ENCODE results near the gene PLXNA2.

Gene PLXNA2

DNA sequence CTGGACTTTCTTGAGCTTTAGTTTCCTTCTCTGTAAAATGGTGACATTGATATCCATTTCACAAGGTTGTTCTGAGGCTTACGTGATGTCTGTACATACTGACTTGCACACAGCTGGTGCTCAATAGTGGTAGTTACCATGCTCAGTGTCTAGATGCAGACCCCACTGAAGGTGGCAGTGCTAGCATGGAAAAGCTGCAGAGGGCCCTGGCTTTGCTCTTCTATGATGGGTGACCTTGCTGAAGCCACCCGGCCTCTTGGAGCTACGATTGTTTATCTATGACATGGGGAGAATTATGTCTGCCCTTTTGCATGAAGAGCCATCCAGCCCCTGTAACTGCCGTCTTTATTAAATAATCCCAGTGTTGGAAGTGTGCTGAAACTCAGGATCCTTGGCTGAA is 131.8 kb downstream of the PLXNA2 start:
- H3K4me3 ChIP-seq (ENCODE audit: low read depth, low read length) = no peak overlapping the region
- TF ChIP-seq, protein P1, sequence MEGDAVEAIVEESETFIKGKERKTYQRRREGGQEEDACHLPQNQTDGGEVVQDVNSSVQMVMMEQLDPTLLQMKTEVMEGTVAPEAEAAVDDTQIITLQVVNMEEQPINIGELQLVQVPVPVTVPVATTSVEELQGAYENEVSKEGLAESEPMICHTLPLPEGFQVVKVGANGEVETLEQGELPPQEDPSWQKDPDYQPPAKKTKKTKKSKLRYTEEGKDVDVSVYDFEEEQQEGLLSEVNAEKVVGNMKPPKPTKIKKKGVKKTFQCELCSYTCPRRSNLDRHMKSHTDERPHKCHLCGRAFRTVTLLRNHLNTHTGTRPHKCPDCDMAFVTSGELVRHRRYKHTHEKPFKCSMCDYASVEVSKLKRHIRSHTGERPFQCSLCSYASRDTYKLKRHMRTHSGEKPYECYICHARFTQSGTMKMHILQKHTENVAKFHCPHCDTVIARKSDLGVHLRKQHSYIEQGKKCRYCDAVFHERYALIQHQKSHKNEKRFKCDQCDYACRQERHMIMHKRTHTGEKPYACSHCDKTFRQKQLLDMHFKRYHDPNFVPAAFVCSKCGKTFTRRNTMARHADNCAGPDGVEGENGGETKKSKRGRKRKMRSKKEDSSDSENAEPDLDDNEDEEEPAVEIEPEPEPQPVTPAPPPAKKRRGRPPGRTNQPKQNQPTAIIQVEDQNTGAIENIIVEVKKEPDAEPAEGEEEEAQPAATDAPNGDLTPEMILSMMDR (IDR thresholded peaks at IDR 0.05; ENCODE audit: low read depth, low read length) = no peak

DNA sequence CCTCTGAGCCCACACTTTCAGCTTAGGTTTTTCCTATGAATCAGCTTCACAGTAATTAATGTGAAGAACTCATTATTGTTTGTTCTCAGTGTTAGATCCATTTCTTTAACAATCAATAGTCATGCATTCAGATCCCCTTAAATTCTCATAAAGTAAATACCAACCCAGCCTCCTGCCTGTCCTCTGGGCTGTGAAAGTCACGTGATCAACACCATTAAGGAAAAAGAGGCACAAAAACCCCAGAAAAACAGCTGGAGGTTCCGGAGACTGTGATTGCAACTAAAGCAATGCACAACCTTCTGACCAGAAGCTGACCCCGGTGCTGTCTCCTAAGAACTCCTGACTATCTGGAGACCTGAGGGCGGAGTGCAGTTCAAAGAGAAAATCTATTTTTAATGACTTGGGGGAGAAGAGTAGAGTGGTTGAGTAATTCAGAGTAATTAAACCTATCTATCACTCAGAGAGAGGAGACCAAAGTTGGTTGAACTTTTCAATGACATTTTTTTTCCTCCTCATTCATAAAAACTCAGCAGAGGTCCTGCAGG is 132.5 kb downstream of the PLXNA2 start:
- TF ChIP-seq, protein P1 (IDR thresholded peaks at IDR 0.05; ENCODE audit: low read depth, low read length) = no peak
- no peak overlapping the region for H3K4me3 ChIP-seq (ENCODE audit: low read depth, low read length)

DNA sequence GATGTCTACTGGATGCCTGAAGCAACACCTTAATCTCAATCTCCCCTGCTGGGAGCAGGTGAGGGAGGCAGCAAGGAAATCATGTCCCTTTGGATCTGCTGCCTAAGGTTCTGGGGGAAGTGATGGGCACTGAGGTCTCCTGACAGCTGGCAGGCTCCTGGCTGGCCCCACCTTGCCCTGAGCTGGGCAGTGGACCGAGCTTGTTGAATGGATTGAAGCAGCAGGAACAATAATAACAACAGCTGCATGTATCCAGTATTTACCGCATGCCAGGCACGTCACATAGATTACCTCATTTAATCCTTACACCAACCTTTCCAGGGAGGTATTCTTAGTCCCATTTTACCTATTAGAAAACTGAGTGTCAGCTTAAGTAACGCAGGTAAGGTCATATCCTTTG is 133.9 kb downstream of the PLXNA2 start:
- TF ChIP-seq, protein P1 (IDR thresholded peaks at IDR 0.05; ENCODE audit: low read depth, low read length) = no peak
- H3K4me3 ChIP-seq (ENCODE audit: low read depth, low read length) = no peak overlapping the region

GRCh38 chr1:208108646-208109330 is 135.4 kb downstream of the PLXNA2 start:
- TF ChIP-seq, protein P1 (IDR thresholded peaks at IDR 0.05; ENCODE audit: low read depth, low read length) = no peak
- H3K4me3 ChIP-seq (ENCODE audit: low read depth, low read length) = no peak overlapping the region

- TF ChIP-seq, protein P1 (IDR thresholded peaks at IDR 0.05; ENCODE audit: low read depth, low read length) = no peak
- no peak overlapping the region for H3K4me3 ChIP-seq (ENCODE audit: low read depth, low read length)
Measured at GRCh38 chr1:208108213-208108608, 136.0 kb downstream of the PLXNA2 start.

DNA sequence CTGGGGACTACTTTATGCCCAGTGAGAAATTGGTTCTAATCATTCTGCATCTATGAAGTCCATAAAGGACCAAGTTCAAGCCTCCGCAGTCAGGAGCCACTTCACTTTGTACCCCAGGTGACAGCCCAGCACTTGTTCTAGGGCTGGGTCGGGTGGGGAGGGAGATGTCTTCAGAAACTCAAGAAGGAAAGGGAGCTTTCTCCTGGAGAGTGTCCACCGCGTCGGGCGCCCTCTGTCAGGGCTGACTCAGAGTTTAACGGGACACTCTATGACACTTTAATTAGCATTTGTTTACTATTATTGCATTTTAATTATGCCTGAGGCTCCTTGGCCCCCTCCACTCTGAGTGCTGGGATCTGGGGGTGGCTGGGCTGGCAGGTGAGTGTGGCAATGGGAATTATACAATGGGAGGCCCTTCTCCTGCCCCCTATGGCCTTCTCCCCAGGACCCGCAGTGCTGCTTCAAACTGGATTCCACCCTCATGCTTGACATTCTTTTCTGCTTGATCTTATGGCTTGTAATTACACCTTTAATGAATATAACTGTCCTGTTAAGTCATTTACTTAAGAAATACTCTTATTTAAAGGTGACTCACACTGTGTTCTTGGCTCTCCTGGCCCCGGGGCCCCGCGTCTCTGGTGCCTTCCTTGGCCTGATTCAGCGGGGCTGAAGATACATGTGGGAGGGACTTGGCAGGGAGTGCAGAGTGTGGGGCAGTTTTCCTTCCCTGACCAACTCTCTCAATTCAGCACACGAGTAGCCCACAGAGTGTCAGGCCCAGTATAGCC is 136.6 kb downstream of the PLXNA2 start:
- TF ChIP-seq, protein P1 (IDR thresholded peaks at IDR 0.05; ENCODE audit: low read depth, low read length) = no peak
- H3K4me3 ChIP-seq (ENCODE audit: low read depth, low read length) = no peak overlapping the region

- no peak overlapping the region for H3K4me3 ChIP-seq (ENCODE audit: low read depth, low read length)
- TF ChIP-seq, protein P1 (IDR thresholded peaks at IDR 0.05; ENCODE audit: low read depth, low read length) = no peak
Measured at GRCh38 chr1:208106218-208106617, 138.0 kb downstream of the PLXNA2 start.

Data from WI38 (cell line).